NCI-H2107 treated with DMSO at 0.1 percent for 48 hours (cell line): ENCODE measurements around the gene FAM13A.

Experiments
- DNase-seq: peaks from one replicate; lab custom pipeline; 2025; ENCODE audit not compliant: unreplicated experiment; lab: John Stamatoyannopoulos, UW

The FAM13A gene

GRCh38 chr4:88792821-88793220 lies 264.2 kb downstream of the FAM13A start:
- no peak for DNase-seq

GRCh38 chr4:88792268-88792781 lies 264.7 kb downstream of the FAM13A start:
- peak; percentile 7 for DNase-seq

- peak; percentile 10 for DNase-seq
These were observed 265.7 kb downstream of the FAM13A start for GRCh38 chr4:88791274-88791673.

GRCh38 chr4:88788895-88789294 lies 268.1 kb downstream of the FAM13A start:
- DNase-seq = no peak

- no peak for DNase-seq
These were observed 268.6 kb downstream of the FAM13A start for GRCh38 chr4:88788424-88788823.

GRCh38 chr4:88786011-88786410 lies 271.0 kb downstream of the FAM13A start:
- DNase-seq = no peak

GRCh38 chr4:88780389-88780788 lies 276.6 kb downstream of the FAM13A start:
- DNase-seq = no peak

GRCh38 chr4:88779431-88779830 lies 277.6 kb downstream of the FAM13A start:
- no peak for DNase-seq

- DNase-seq = no peak
These were observed 281.5 kb downstream of the FAM13A start for GRCh38 chr4:88775529-88775928.

- no peak for DNase-seq
These were observed 282.0 kb downstream of the FAM13A start for GRCh38 chr4:88775026-88775425.

GRCh38 chr4:88771883-88772450 lies 285.0 kb downstream of the FAM13A start:
- DNase-seq = no peak

- DNase-seq = no peak
These were observed 291.3 kb downstream of the FAM13A start for GRCh38 chr4:88765729-88766128.

- DNase-seq = no peak
These were observed 293.9 kb downstream of the FAM13A start for GRCh38 chr4:88763075-88763474.

- no peak for DNase-seq
These were observed 295.0 kb downstream of the FAM13A start for GRCh38 chr4:88761861-88762523.

GRCh38 chr4:88761342-88761741 lies 295.6 kb downstream of the FAM13A start:
- no peak for DNase-seq

GRCh38 chr4:88759895-88760290 lies 297.1 kb downstream of the FAM13A start:
- no peak for DNase-seq

GRCh38 chr4:88759039-88759894 lies 297.7 kb downstream of the FAM13A start:
- DNase-seq = peak; percentile 39

GRCh38 chr4:88758264-88758663 lies 298.7 kb downstream of the FAM13A start:
- DNase-seq = peak; percentile 42

- no peak for DNase-seq
These were observed 299.2 kb downstream of the FAM13A start for GRCh38 chr4:88757776-88758175.

- DNase-seq = no peak
These were observed 299.9 kb downstream of the FAM13A start for GRCh38 chr4:88757067-88757466.

GRCh38 chr4:88756149-88756548 lies 300.8 kb downstream of the FAM13A start:
- DNase-seq = no peak

- DNase-seq = no peak
These were observed 301.5 kb downstream of the FAM13A start for GRCh38 chr4:88755454-88755853.
